Osteoblast (primary cell): Measurements from ENCODE around the gene KCTD5. TPM values are rescaled to one million over a fixed set of nuclear protein-coding genes. Genes with fewer than 3 reads are reported as not detected.

ENCODE experiments used
- DNase-seq: peaks from one replicate; pipeline ENCODE4 v3.0.0; 2011; ENCODE audit warnings: low spot score, mixed read lengths; ENCODE audit not compliant: insufficient read length; ENCODE audit errors: missing footprints
- H2AFZ ChIP-seq: 2 replicates; pipeline ENCODE4 v1.6.0; 2011; ENCODE audit warnings: mild to moderate bottlenecking, low read length
- H3K27ac ChIP-seq: 2 replicates; pipeline ENCODE4 v1.5.1; 2011; ENCODE audit warnings: mild to moderate bottlenecking, low read depth, low read length, moderate library complexity
- H3K27me3 ChIP-seq: 2 replicates; pipeline ENCODE4 v1.6.0; 2012; ENCODE audit warnings: mild to moderate bottlenecking, control low read depth, inconsistent platforms, low read length, moderate library complexity; ENCODE audit not compliant: insufficient read depth
- H3K36me3 ChIP-seq: 2 replicates; pipeline ENCODE4 v1.5.1; 2011; ENCODE audit warnings: mild to moderate bottlenecking, low read length, control low read depth, moderate library complexity; ENCODE audit not compliant: insufficient read depth
- H3K4me1 ChIP-seq: 2 replicates; pipeline ENCODE4 v1.5.1; 2011; ENCODE audit warnings: mild to moderate bottlenecking, low read length, control low read depth, moderate library complexity; ENCODE audit not compliant: insufficient read depth
- H3K4me2 ChIP-seq: 2 replicates; pipeline ENCODE4 v1.6.0; 2011; ENCODE audit warnings: mild to moderate bottlenecking, low read length; ENCODE audit not compliant: insufficient read depth
- H3K4me3 ChIP-seq: fragments of 200-600 bp; sonication (generic); 3 replicates; pipeline ENCODE4 v1.5.1; 2012; ENCODE audit warnings: mild to moderate bottlenecking, low read length, inconsistent platforms; ENCODE audit not compliant: insufficient read depth
- H3K79me2 ChIP-seq: 2 replicates; pipeline ENCODE4 v1.6.0; 2012; ENCODE audit warnings: mild to moderate bottlenecking, low read length, control low read depth, inconsistent platforms; ENCODE audit not compliant: insufficient read depth
- H3K9me3 ChIP-seq: 2 replicates; pipeline ENCODE4 v1.5.1; 2011; ENCODE audit warnings: low read depth, low read length, control low read depth
- H4K20me1 ChIP-seq: 2 replicates; pipeline ENCODE4 v1.6.0; 2012; ENCODE audit warnings: mild to moderate bottlenecking, low read length, control low read depth; ENCODE audit not compliant: insufficient read depth
- total RNA-seq: library from RNA; depleted of rRNA; stranded (reverse); fragments of >200 nt; gene quantifications from 2 replicates; pipeline ENCODE4 v1.2.3, GENCODE V29; 2012
- TF ChIP-seq, protein P1 (sequence below): IDR thresholded peaks from 2 replicates; pipeline ENCODE4 v1.5.1; 2011; ENCODE audit warnings: mild to moderate bottlenecking, low read depth, low read length, moderate library complexity; ENCODE audit errors: extremely low read depth

KCTD5 gene
- total RNA-seq, 1 donor: 21.7 TPM

DNA sequence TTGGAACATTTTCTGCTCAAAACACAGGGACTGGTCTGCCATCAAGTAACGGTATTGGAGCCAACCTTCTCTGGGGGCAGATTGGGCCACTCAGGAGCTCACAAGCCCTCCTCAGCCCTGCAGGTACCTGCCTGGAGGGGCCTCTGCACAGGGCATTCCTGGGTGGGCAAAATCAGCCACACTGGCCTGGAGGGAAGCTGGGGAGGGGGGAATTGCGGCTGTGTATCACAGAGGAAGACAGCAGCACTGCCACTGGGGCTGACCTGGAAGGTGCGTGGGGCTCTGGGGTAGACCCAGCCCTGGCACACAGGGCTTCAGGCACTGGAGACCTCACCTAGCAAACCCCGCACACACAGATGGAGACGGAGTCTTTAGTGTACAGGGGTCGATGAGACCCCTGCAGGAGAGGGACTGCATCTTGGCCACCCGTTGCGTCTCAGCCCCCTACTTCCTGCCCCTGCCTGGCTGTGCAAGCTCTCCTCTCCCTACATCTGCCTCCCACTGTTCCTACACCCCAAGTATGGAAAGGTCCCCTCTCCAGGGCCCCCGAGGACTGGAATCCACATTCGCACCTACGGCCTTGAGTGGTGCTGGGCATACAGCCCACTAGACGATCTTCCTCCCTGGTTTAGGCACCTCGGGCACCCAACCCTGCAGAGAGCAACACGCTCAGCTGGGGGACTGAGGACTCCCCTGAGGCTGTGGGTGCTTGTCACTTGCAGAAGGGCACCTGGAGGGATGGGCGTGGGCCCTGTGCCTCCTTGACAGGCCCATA, 63.0 kb downstream of the KCTD5 start:
- H3K79me2 ChIP-seq: no peaks in the 10 kb centered on the region
- no peaks in the 10 kb centered on the region for H4K20me1 ChIP-seq
- no peak overlapping the region for H3K4me2 ChIP-seq
- peak; percentile 62 for DNase-seq
- no peak overlapping the region for H3K4me3 ChIP-seq
- TF ChIP-seq, protein P1, sequence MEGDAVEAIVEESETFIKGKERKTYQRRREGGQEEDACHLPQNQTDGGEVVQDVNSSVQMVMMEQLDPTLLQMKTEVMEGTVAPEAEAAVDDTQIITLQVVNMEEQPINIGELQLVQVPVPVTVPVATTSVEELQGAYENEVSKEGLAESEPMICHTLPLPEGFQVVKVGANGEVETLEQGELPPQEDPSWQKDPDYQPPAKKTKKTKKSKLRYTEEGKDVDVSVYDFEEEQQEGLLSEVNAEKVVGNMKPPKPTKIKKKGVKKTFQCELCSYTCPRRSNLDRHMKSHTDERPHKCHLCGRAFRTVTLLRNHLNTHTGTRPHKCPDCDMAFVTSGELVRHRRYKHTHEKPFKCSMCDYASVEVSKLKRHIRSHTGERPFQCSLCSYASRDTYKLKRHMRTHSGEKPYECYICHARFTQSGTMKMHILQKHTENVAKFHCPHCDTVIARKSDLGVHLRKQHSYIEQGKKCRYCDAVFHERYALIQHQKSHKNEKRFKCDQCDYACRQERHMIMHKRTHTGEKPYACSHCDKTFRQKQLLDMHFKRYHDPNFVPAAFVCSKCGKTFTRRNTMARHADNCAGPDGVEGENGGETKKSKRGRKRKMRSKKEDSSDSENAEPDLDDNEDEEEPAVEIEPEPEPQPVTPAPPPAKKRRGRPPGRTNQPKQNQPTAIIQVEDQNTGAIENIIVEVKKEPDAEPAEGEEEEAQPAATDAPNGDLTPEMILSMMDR: no peak
- H3K27ac ChIP-seq: no peak overlapping the region
- no peaks in the 10 kb centered on the region for H3K9me3 ChIP-seq
- peaks cover 3% of the 10 kb centered on the region for H3K27me3 ChIP-seq
- H2AFZ ChIP-seq: no peak overlapping the region
- H3K36me3 ChIP-seq: no peaks in the 10 kb centered on the region
- no peaks in the 10 kb centered on the region for H3K4me1 ChIP-seq

DNA sequence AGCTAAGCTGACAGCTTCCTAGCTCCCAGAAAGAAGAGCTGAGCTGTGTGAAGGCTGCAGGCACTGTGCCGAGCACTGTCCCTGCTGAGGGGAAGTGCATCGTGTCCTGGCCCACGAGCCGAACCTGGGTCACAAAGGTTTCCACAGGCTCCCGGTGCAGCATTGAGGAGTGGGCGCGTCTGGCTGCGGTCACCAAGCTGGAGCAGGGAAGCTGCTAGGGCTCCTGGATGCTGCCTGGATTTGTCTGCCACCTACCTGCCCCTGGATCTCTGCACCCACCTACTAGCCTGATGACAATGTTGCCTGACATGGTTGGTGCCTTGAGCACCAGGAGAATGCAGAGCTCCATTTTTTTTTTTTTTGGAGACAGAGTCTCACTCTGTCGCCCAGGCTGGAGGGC, 63.6 kb downstream of the KCTD5 start:
- no peaks in the 10 kb centered on the region for H3K36me3 ChIP-seq
- TF ChIP-seq, protein P1: no peak
- no peak overlapping the region for H2AFZ ChIP-seq
- no peak overlapping the region for H3K27ac ChIP-seq
- H4K20me1 ChIP-seq: no peaks in the 10 kb centered on the region
- no peak for DNase-seq
- H3K4me3 ChIP-seq: no peak overlapping the region
- H3K4me1 ChIP-seq: no peaks in the 10 kb centered on the region
- no peaks in the 10 kb centered on the region for H3K27me3 ChIP-seq
- no peak overlapping the region for H3K4me2 ChIP-seq
- no peaks in the 10 kb centered on the region for H3K9me3 ChIP-seq
- H3K79me2 ChIP-seq: no peaks in the 10 kb centered on the region

DNA sequence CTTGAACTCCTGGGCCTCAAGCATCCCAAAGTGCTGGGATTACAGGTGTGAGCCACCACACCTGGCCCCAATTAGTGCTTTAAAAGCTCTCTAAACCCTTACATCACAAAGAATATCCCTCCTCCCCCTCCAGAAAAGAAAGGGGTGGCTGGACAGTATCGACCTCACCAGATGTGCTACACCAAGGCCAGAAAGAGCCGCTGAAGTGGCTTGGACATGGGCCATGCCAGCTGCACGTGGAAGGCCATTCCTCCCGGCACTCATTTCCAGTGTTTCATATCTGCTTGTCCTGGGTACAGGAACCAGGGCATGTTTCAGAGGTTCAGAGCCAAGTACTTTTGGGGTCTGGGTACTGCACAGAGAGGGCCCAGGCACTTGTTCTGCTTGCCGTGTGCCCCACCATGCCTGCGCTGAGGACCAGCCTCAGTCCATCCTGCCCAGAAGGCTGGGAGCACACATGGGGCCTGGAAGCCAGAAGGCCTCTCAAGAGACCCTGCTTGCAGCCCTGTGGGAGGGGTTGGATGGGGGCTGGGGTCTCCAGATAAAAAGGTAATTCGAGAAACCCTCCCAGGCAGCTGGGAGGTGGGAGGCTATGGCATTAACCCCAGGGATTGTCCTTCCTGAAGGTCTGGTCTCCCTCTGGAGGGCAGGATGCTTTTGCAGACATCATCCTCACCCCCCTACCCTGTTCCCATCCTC, 66.6 kb downstream of the KCTD5 start:
- Histone ChIP-seq H3K9me3 (no peaks in the 10 kb centered on the region), H3K27me3 (no peaks in the 10 kb centered on the region), H3K4me2 (no peak overlapping the region), H4K20me1 (peaks cover 9% of the 10 kb centered on the region), H2AFZ (no peak overlapping the region), H3K4me3 (no peak overlapping the region), H3K79me2 (peaks cover 18% of the 10 kb centered on the region), H3K27ac (no peak overlapping the region), H3K36me3 (peaks cover 2% of the 10 kb centered on the region), H3K4me1 (peaks cover 7% of the 10 kb centered on the region)
- DNase-seq: peak; percentile 56
- TF ChIP-seq, protein P1: no peak

DNA sequence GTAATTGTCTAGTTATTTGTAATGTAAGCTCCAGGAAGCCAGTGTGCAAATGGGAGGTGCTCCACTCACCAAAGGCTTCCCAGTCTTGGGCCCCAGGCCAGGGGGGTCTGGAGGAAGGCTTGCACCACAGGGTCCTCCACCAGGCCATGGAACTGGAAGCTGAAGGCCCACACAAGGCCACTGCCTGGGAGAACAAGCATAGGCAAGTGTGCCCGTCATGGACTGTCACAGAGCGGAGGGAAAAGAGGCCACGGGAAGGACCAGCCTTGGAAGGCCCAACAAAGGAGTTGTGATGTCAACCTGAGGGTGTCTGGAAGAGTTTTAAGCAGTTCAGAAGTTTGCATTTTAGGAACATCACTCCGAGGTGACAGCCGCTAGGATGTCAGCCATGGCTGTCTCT, 67.2 kb downstream of the KCTD5 start:
- Histone ChIP-seq H2AFZ (no peak overlapping the region), H3K27me3 (no peaks in the 10 kb centered on the region)
- TF ChIP-seq, protein P1: no peak

More for the DNA sequence above, 67.2 kb downstream of the KCTD5 start:
- peaks cover 24% of the 10 kb centered on the region for H3K79me2 ChIP-seq
- no peak overlapping the region for H3K27ac ChIP-seq
- H3K4me2 ChIP-seq: no peak overlapping the region
- H4K20me1 ChIP-seq: peaks cover 15% of the 10 kb centered on the region
- H3K36me3 ChIP-seq: peaks cover 2% of the 10 kb centered on the region
- H3K9me3 ChIP-seq: no peaks in the 10 kb centered on the region
- H3K4me1 ChIP-seq: peaks cover 9% of the 10 kb centered on the region
- DNase-seq: no peak
- H3K4me3 ChIP-seq: no peak overlapping the region
